ENCODE data around the gene QSER1.
"Not testable (repeated sequence)": the region's sequence is repeated elsewhere in the genome, so short reads cannot be mapped to it uniquely, and the experiment has no call there.

Gene QSER1

GRCh38 chr11:32884023-32884422 is 8.6 kb upstream of the QSER1 start:
- TF ChIP-seq CTCF (IDR thresholded peaks at IDR 0.05; ENCODE audit: low read depth, low read length): no peak
- H3K4me3 ChIP-seq (ENCODE audit: low read depth, low read length): no peak overlapping the region

GRCh38 chr11:32884770-32885384 is 7.7 kb upstream of the QSER1 start:
- H3K4me3 ChIP-seq (ENCODE audit: low read depth, low read length): no peak overlapping the region
- TF ChIP-seq CTCF (IDR thresholded peaks at IDR 0.05; ENCODE audit: low read depth, low read length): peak; percentile 54

GRCh38 chr11:32885556-32885955 is 7.1 kb upstream of the QSER1 start:
- no peak for TF ChIP-seq CTCF (IDR thresholded peaks at IDR 0.05; ENCODE audit: low read depth, low read length)
- no peak overlapping the region for H3K4me3 ChIP-seq (ENCODE audit: low read depth, low read length)

- TF ChIP-seq CTCF (IDR thresholded peaks at IDR 0.05; ENCODE audit: low read depth, low read length): no peak
Measured at GRCh38 chr11:32886180-32886579, 6.4 kb upstream of the QSER1 start.

GRCh38 chr11:32887707-32888383 is 4.8 kb upstream of the QSER1 start:
- not testable (repeated sequence) for H3K4me3 ChIP-seq (ENCODE audit: low read depth, low read length)

More at GRCh38 chr11:32886180-32886579, 6.4 kb upstream of the QSER1 start:
- no peak overlapping the region for H3K4me3 ChIP-seq (ENCODE audit: low read depth, low read length)

GRCh38 chr11:32888384-32888710 is 4.3 kb upstream of the QSER1 start:
- H3K4me3 ChIP-seq (ENCODE audit: low read depth, low read length): not testable (repeated sequence)

- no peak for TF ChIP-seq CTCF (IDR thresholded peaks at IDR 0.05; ENCODE audit: low read depth, low read length)
- H3K4me3 ChIP-seq (ENCODE audit: low read depth, low read length): no peak overlapping the region
Measured at GRCh38 chr11:32888805-32889204, 3.8 kb upstream of the QSER1 start.

- no peak overlapping the region for H3K4me3 ChIP-seq (ENCODE audit: low read depth, low read length)
- no peak for TF ChIP-seq CTCF (IDR thresholded peaks at IDR 0.05; ENCODE audit: low read depth, low read length)
Measured at GRCh38 chr11:32890843-32891656, 1.6 kb upstream of the QSER1 start.

All from WI38 (cell line).